NCI-H2081 (cell line): ENCODE measurements around the gene CRACR2B.
A peak's percentile ranks its signal among the peaks of the same experiment; 100 is the strongest.

Experiments
- DNase-seq, 2 experiments: peaks; one replicate each; lab custom pipeline; 2025; lab: John Stamatoyannopoulos, UW

The CRACR2B gene

GRCh38 chr11:839875-840617, 12.3 kb downstream of the CRACR2B start:
- DNase-seq, result no peak

GRCh38 chr11:841981-842369, 14.3 kb downstream of the CRACR2B start:
- no peak for DNase-seq

- DNase-seq, result peak; percentile 79 to 84
Observed at GRCh38 chr11:842370-843002, 14.8 kb downstream of the CRACR2B start, which contains the start of the genes POLR2L and TSPAN4. POLR2L (minus strand) TSS chr11:842529; CDS start chr11:842508, 21 bp downstream. TSPAN4 (plus strand) TSS chr11:842852; CDS start chr11:850305, 7,453 bp downstream.

GRCh38 chr11:843086-843734, 15.5 kb downstream of the CRACR2B start:
- no peak for DNase-seq

- DNase-seq, result no peak
Observed at GRCh38 chr11:843818-844692, 16.3 kb downstream of the CRACR2B start.

GRCh38 chr11:844693-845644, 17.2 kb downstream of the CRACR2B start:
- DNase-seq, result peak in 1 of 2 experiments; percentile 33

GRCh38 chr11:845872-846495, 18.3 kb downstream of the CRACR2B start:
- no peak for DNase-seq

- DNase-seq, result no peak
Observed at GRCh38 chr11:846496-847098, 18.9 kb downstream of the CRACR2B start.

GRCh38 chr11:847876-848275, 20.2 kb downstream of the CRACR2B start:
- no peak for DNase-seq

GRCh38 chr11:848380-848931, 20.7 kb downstream of the CRACR2B start:
- DNase-seq, result peak; percentile 45 to 60

- DNase-seq, result peak; percentile 38 to 60
Observed at GRCh38 chr11:849104-849824, 21.5 kb downstream of the CRACR2B start.

GRCh38 chr11:849951-850774, 22.4 kb downstream of the CRACR2B start:
- no peak for DNase-seq

GRCh38 chr11:850775-851763, 23.4 kb downstream of the CRACR2B start:
- DNase-seq, result peak in 1 of 2 experiments; percentile 22

- DNase-seq, result no peak
Observed at GRCh38 chr11:852762-853161, 25.0 kb downstream of the CRACR2B start.

- no peak for DNase-seq
Observed at GRCh38 chr11:853682-854448, 26.1 kb downstream of the CRACR2B start.
